ENCODE results near the gene PDGFRB. TPM values are rescaled to one million over a fixed set of nuclear protein-coding genes. Genes with fewer than 3 reads are reported as not detected.

PDGFRB gene
- polyA plus RNA-seq, 1 donor from 2014 or later: not detected

GRCh38 chr5:150144879-150145278 is 10.8 kb downstream of the PDGFRB start:
- H3K27me3 ChIP-seq (ENCODE audit: insufficient read depth, low read depth, low read length): no peaks in the 10 kb centered on the region
- H3K9me2 ChIP-seq (ENCODE audit: insufficient read depth, low read length): no peaks in the 10 kb centered on the region
- H3K4me2 ChIP-seq (ENCODE audit: low read length): no peak overlapping the region
- no peak overlapping the region for H2AFZ ChIP-seq (ENCODE audit: low read depth, low read length)
- H3K79me2 ChIP-seq (replicated peaks; ENCODE audit: insufficient read depth, low read length): no peaks in the 10 kb centered on the region
- no peaks in the 10 kb centered on the region for H4K20me1 ChIP-seq (ENCODE audit: insufficient read depth)
- H3K36me3 ChIP-seq (ENCODE audit: insufficient read depth, low read length): no peaks in the 10 kb centered on the region
- H3F3A ChIP-seq (ENCODE audit: insufficient read depth, low read length, poor library complexity, severe bottlenecking): no peaks in the 10 kb centered on the region
- no peak overlapping the region for H3K9ac ChIP-seq (ENCODE audit: low read length)
- no peak overlapping the region for H3K27ac ChIP-seq (ENCODE audit: low read length)
- no peaks in the 10 kb centered on the region for H3K9me3 ChIP-seq (ENCODE audit: low read length)
- TF ChIP-seq TAF1 (IDR thresholded peaks at IDR 0.05; ENCODE audit: low read depth) (no peak), POLR2AphosphoS5 (IDR thresholded peaks at IDR 0.05) (no peak), EZH2 (IDR thresholded peaks at IDR 0.05; ENCODE audit: borderline replicate concordance, insufficient read depth, low read length, poor library complexity, severe bottlenecking) (no peak)
- TF ChIP-seq, protein P1, sequence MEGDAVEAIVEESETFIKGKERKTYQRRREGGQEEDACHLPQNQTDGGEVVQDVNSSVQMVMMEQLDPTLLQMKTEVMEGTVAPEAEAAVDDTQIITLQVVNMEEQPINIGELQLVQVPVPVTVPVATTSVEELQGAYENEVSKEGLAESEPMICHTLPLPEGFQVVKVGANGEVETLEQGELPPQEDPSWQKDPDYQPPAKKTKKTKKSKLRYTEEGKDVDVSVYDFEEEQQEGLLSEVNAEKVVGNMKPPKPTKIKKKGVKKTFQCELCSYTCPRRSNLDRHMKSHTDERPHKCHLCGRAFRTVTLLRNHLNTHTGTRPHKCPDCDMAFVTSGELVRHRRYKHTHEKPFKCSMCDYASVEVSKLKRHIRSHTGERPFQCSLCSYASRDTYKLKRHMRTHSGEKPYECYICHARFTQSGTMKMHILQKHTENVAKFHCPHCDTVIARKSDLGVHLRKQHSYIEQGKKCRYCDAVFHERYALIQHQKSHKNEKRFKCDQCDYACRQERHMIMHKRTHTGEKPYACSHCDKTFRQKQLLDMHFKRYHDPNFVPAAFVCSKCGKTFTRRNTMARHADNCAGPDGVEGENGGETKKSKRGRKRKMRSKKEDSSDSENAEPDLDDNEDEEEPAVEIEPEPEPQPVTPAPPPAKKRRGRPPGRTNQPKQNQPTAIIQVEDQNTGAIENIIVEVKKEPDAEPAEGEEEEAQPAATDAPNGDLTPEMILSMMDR (IDR thresholded peaks at IDR 0.05; ENCODE audit: poor library complexity, severe bottlenecking): no peak
- H3K4me3 ChIP-seq (ENCODE audit: low read length): no peak overlapping the region

- no peak for TF ChIP-seq EZH2 (IDR thresholded peaks at IDR 0.05; ENCODE audit: borderline replicate concordance, insufficient read depth, low read length, poor library complexity, severe bottlenecking)
- TF ChIP-seq RAD21 (conservative IDR thresholded peaks at IDR 0.05): no peak
- TF ChIP-seq, protein P1 (IDR thresholded peaks at IDR 0.05; ENCODE audit: poor library complexity, severe bottlenecking): no peak
- TF ChIP-seq TAF1 (IDR thresholded peaks at IDR 0.05; ENCODE audit: low read depth): no peak
- no peak for TF ChIP-seq POLR2AphosphoS5 (IDR thresholded peaks at IDR 0.05)
- TF ChIP-seq MXI1 (conservative IDR thresholded peaks at IDR 0.05; ENCODE audit: poor library complexity, severe bottlenecking): no peak
- no peak for TF ChIP-seq EP300 (conservative IDR thresholded peaks at IDR 0.05; ENCODE audit: poor library complexity, severe bottlenecking)
- TF ChIP-seq, protein P2, sequence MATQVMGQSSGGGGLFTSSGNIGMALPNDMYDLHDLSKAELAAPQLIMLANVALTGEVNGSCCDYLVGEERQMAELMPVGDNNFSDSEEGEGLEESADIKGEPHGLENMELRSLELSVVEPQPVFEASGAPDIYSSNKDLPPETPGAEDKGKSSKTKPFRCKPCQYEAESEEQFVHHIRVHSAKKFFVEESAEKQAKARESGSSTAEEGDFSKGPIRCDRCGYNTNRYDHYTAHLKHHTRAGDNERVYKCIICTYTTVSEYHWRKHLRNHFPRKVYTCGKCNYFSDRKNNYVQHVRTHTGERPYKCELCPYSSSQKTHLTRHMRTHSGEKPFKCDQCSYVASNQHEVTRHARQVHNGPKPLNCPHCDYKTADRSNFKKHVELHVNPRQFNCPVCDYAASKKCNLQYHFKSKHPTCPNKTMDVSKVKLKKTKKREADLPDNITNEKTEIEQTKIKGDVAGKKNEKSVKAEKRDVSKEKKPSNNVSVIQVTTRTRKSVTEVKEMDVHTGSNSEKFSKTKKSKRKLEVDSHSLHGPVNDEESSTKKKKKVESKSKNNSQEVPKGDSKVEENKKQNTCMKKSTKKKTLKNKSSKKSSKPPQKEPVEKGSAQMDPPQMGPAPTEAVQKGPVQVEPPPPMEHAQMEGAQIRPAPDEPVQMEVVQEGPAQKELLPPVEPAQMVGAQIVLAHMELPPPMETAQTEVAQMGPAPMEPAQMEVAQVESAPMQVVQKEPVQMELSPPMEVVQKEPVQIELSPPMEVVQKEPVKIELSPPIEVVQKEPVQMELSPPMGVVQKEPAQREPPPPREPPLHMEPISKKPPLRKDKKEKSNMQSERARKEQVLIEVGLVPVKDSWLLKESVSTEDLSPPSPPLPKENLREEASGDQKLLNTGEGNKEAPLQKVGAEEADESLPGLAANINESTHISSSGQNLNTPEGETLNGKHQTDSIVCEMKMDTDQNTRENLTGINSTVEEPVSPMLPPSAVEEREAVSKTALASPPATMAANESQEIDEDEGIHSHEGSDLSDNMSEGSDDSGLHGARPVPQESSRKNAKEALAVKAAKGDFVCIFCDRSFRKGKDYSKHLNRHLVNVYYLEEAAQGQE (IDR thresholded peaks at IDR 0.05; ENCODE audit: borderline replicate concordance): no peak
- no peak for TF ChIP-seq SMC3 (conservative IDR thresholded peaks at IDR 0.05; ENCODE audit: poor library complexity)
- H3K27ac ChIP-seq (ENCODE audit: low read length): no peak overlapping the region
- no peaks in the 10 kb centered on the region for H3K9me3 ChIP-seq (ENCODE audit: low read length)
- H3F3A ChIP-seq (ENCODE audit: insufficient read depth, low read length, poor library complexity, severe bottlenecking): no peaks in the 10 kb centered on the region
- H3K9ac ChIP-seq (ENCODE audit: low read length): no peak overlapping the region
- no peak overlapping the region for H3K4me3 ChIP-seq (ENCODE audit: low read length)
- no peak overlapping the region for H2AFZ ChIP-seq (ENCODE audit: low read depth, low read length)
- no peaks in the 10 kb centered on the region for H3K27me3 ChIP-seq (ENCODE audit: insufficient read depth, low read depth, low read length)
- H4K20me1 ChIP-seq (ENCODE audit: insufficient read depth): no peaks in the 10 kb centered on the region
- H3K9me2 ChIP-seq (ENCODE audit: insufficient read depth, low read length): no peaks in the 10 kb centered on the region
- no peaks in the 10 kb centered on the region for H3K79me2 ChIP-seq (replicated peaks; ENCODE audit: insufficient read depth, low read length)
- no peaks in the 10 kb centered on the region for H3K36me3 ChIP-seq (ENCODE audit: insufficient read depth, low read length)
- H3K4me2 ChIP-seq (ENCODE audit: low read length): no peak overlapping the region
Measured at GRCh38 chr5:150144246-150144801, 11.3 kb downstream of the PDGFRB start.

Measured in neural cell (in vitro differentiated cells).